ENCODE results near the gene VCAN. TPM values are rescaled to one million over a fixed set of nuclear protein-coding genes. Genes with fewer than 3 reads are reported as not detected.

VCAN gene
- total and polyA plus RNA-seq, 2 of the 4 experiments (the other 2 are of a cell fraction): 45.3 to 158 TPM

DNA sequence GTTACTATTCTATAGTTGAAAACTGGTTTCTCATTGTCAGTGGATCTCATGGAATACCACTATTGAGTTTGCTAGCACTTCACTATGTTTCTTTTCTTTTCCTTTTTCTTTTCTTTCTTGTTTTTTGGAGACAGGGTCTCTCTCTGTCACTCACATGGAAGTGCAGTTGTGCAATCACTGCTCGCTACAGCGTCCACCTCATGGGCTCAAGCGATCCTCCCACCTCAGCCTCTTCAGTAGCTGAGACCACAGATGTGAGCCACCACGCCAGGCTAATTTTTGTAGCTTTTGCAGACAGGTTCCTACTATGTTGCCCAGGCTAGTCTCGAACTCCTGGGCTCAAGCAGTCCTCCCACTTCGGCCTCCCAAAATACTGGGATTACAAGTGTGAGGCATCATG lies 42.7 kb upstream of the VCAN start:
- H3K27me3 ChIP-seq (ENCODE audit: control insufficient read depth, insufficient read depth, low read length): no peaks in the 10 kb centered on the region

More for the DNA sequence above, 42.7 kb upstream of the VCAN start:
- H2BK15ac ChIP-seq (ENCODE audit: low read depth, low read length): no peak overlapping the region
- no peaks in the 10 kb centered on the region for H3K4me1 ChIP-seq (ENCODE audit: control insufficient read depth, insufficient read depth, low read length)
- ChIA-PET POLR2A (ENCODE audit: unreplicated experiment) (no interaction called here), CTCF (interaction anchor here (0.6 to 1.9 kb wide), 2 partner anchors 12 to 776 kb away, joined by 3 to 5 read pairs; no protein-coding TSS in a partner anchor)
- no peak overlapping the region for H3K14ac ChIP-seq (replicated peaks; ENCODE audit: low read depth, low read length)
- 93% methylated on average over 5 of the region's 6 CpGs; no CpG with 5 or more reads in 1 of the 2 experiments for WGBS, 2 experiments (ENCODE audit: extremely low coverage in 2 of 2, insufficient read length in 1 of 2)
- no peak overlapping the region for H3K27ac ChIP-seq (ENCODE audit: insufficient read depth, low read length)
- intact Hi-C loops (cut with micrococcal nuclease): no loop called here
- no peak overlapping the region for H2AK5ac ChIP-seq (ENCODE audit: low read depth, low read length)
- no peak overlapping the region for H2AFZ ChIP-seq (replicated peaks; ENCODE audit: low read length, poor library complexity)
- ATAC-seq (ENCODE audit: low read depth): no peak
- H4K5ac ChIP-seq (ENCODE audit: low read depth, low read length): no peak overlapping the region
- TF ChIP-seq, protein P1, sequence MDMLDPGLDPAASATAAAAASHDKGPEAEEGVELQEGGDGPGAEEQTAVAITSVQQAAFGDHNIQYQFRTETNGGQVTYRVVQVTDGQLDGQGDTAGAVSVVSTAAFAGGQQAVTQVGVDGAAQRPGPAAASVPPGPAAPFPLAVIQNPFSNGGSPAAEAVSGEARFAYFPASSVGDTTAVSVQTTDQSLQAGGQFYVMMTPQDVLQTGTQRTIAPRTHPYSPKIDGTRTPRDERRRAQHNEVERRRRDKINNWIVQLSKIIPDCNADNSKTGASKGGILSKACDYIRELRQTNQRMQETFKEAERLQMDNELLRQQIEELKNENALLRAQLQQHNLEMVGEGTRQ (IDR thresholded peaks at IDR 0.05; ENCODE audit: low read depth, low read length): no peak
- TF ChIP-seq CHD1 (IDR thresholded peaks at IDR 0.05; ENCODE audit: low read depth, low read length): no peak
- no peak for TF ChIP-seq MAFK (IDR thresholded peaks at IDR 0.05; ENCODE audit: low read depth, low read length)
- no peak for TF ChIP-seq BHLHE40 (IDR thresholded peaks at IDR 0.05; ENCODE audit: low read depth, low read length)
- TF ChIP-seq, protein P2, sequence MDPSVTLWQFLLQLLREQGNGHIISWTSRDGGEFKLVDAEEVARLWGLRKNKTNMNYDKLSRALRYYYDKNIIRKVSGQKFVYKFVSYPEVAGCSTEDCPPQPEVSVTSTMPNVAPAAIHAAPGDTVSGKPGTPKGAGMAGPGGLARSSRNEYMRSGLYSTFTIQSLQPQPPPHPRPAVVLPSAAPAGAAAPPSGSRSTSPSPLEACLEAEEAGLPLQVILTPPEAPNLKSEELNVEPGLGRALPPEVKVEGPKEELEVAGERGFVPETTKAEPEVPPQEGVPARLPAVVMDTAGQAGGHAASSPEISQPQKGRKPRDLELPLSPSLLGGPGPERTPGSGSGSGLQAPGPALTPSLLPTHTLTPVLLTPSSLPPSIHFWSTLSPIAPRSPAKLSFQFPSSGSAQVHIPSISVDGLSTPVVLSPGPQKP (IDR thresholded peaks at IDR 0.05; ENCODE audit: borderline replicate concordance, low read depth, low read length): no peak
- TF ChIP-seq MAZ (IDR thresholded peaks at IDR 0.05; ENCODE audit: borderline replicate concordance, low read depth, low read length): no peak
- no peak for TF ChIP-seq SMC3 (IDR thresholded peaks at IDR 0.05; ENCODE audit: low read depth, low read length)
- TF ChIP-seq CEBPB (IDR thresholded peaks at IDR 0.05; ENCODE audit: low read depth, low read length): no peak
- TF ChIP-seq, protein P3, sequence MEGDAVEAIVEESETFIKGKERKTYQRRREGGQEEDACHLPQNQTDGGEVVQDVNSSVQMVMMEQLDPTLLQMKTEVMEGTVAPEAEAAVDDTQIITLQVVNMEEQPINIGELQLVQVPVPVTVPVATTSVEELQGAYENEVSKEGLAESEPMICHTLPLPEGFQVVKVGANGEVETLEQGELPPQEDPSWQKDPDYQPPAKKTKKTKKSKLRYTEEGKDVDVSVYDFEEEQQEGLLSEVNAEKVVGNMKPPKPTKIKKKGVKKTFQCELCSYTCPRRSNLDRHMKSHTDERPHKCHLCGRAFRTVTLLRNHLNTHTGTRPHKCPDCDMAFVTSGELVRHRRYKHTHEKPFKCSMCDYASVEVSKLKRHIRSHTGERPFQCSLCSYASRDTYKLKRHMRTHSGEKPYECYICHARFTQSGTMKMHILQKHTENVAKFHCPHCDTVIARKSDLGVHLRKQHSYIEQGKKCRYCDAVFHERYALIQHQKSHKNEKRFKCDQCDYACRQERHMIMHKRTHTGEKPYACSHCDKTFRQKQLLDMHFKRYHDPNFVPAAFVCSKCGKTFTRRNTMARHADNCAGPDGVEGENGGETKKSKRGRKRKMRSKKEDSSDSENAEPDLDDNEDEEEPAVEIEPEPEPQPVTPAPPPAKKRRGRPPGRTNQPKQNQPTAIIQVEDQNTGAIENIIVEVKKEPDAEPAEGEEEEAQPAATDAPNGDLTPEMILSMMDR (conservative IDR thresholded peaks at IDR 0.05; ENCODE audit: low read depth, low read length): no peak
- in situ Hi-C loops (cut with MboI; ENCODE audit: low sequenced_read_pairs): loop anchor here (25.0 kb wide), 1 partner anchor 792 kb away; no protein-coding TSS in a partner anchor
- H2BK120ac ChIP-seq (ENCODE audit: low read depth, low read length): no peak overlapping the region
- no peak overlapping the region for H3K9ac ChIP-seq (ENCODE audit: low read depth, low read length)
- H3K36me3 ChIP-seq (ENCODE audit: control insufficient read depth, insufficient read depth, low read length): no peaks in the 10 kb centered on the region
- no peak overlapping the region for H3K4me2 ChIP-seq (ENCODE audit: low read depth, low read length)
- H3K23ac ChIP-seq (ENCODE audit: low read depth, low read length): no peak overlapping the region
- H3K18ac ChIP-seq (ENCODE audit: low read depth, low read length): no peak overlapping the region
- dilution Hi-C loops (cut with HindIII; ENCODE audit: low sequenced_read_pairs, unreplicated experiment): no loop called here
- H3K4ac ChIP-seq (ENCODE audit: low read depth, low read length): no peak overlapping the region
- no peak overlapping the region for H4K91ac ChIP-seq (ENCODE audit: insufficient read depth, low read depth, low read length)
- no peak overlapping the region for H4K8ac ChIP-seq (ENCODE audit: low read depth in 2 of 2, low read length in 2 of 2)
- H2AK9ac ChIP-seq (replicated peaks; ENCODE audit: low read depth, low read length, poor library complexity): no peak overlapping the region
- no peak overlapping the region for H2BK5ac ChIP-seq (ENCODE audit: low read depth, low read length, poor library complexity, severe bottlenecking)
- no peak overlapping the region for H2BK20ac ChIP-seq (ENCODE audit: low read depth, low read length)
- no peak for DNase-seq
- no peak overlapping the region for H3K4me3 ChIP-seq (ENCODE audit: insufficient read depth, low read depth, low read length)
- H3K79me1 ChIP-seq (ENCODE audit: low read depth in 1 of 2, low read length in 2 of 2): no peaks in the 10 kb centered on the region
- BruUV-seq (replicated peaks): no TSS peak
- no peak overlapping the region for H3K56ac ChIP-seq (ENCODE audit: extremely low read depth, insufficient read depth, low read length)
- H4K20me1 ChIP-seq (ENCODE audit: insufficient read depth, low read length): no peaks in the 10 kb centered on the region
- no peaks in the 10 kb centered on the region for H3K9me3 ChIP-seq (ENCODE audit: control insufficient read depth, insufficient read depth, low read length)
- no peaks in the 10 kb centered on the region for H3K9me1 ChIP-seq (ENCODE audit: insufficient read depth, low read length)

All from IMR-90 (cell line).